ENCODE results near the gene SH3PXD2A.
"Not testable (repeated sequence)": the region's sequence is repeated elsewhere in the genome, so short reads cannot be mapped to it uniquely, and the experiment has no call there.

Gene SH3PXD2A

GRCh38 chr10:103679096-103679790 is 176.1 kb downstream of the SH3PXD2A start:
- DNase-seq = peak; percentile 52 to 71 (median 69)

- DNase-seq = peak; percentile 71 to 84 (median 84)
Measured at GRCh38 chr10:103678178-103678526, 177.2 kb downstream of the SH3PXD2A start.

GRCh38 chr10:103677486-103678177 is 177.7 kb downstream of the SH3PXD2A start:
- DNase-seq = no peak

GRCh38 chr10:103676851-103677417 is 178.4 kb downstream of the SH3PXD2A start:
- DNase-seq = no peak

GRCh38 chr10:103676058-103676785 is 179.2 kb downstream of the SH3PXD2A start:
- no peak for DNase-seq

GRCh38 chr10:103673606-103674005 is 181.8 kb downstream of the SH3PXD2A start:
- DNase-seq = no peak

- no peak for DNase-seq
Measured at GRCh38 chr10:103672345-103672744, 183.0 kb downstream of the SH3PXD2A start.

GRCh38 chr10:103671126-103671895 is 184.1 kb downstream of the SH3PXD2A start:
- DNase-seq = no peak

GRCh38 chr10:103669944-103670343 is 185.4 kb downstream of the SH3PXD2A start:
- no peak for DNase-seq

GRCh38 chr10:103669243-103669929 is 186.0 kb downstream of the SH3PXD2A start:
- DNase-seq = no peak

- DNase-seq = peak; percentile 66 to 83 (median 77)
Measured at GRCh38 chr10:103668351-103669242, 186.8 kb downstream of the SH3PXD2A start.

GRCh38 chr10:103667356-103667755 is 188.0 kb downstream of the SH3PXD2A start:
- peak; percentile 73 to 84 (median 76) for DNase-seq

- no peak for DNase-seq
Measured at GRCh38 chr10:103666762-103667150, 188.6 kb downstream of the SH3PXD2A start.

GRCh38 chr10:103666087-103666761 is 189.2 kb downstream of the SH3PXD2A start:
- DNase-seq = peak; percentile 47 to 69 (median 55)

GRCh38 chr10:103665162-103665889 is 190.1 kb downstream of the SH3PXD2A start:
- no peak for DNase-seq

GRCh38 chr10:103663802-103664201 is 191.6 kb downstream of the SH3PXD2A start:
- DNase-seq = no peak

GRCh38 chr10:103663236-103663635 is 192.1 kb downstream of the SH3PXD2A start:
- DNase-seq = no peak

GRCh38 chr10:103662704-103663103 is 192.7 kb downstream of the SH3PXD2A start:
- DNase-seq = not testable (repeated sequence)

- peak in 2 of 3 donors; percentile 29 to 36 for DNase-seq
Measured at GRCh38 chr10:103661198-103661950, 194.0 kb downstream of the SH3PXD2A start.
